ENCODE results near the gene GARIN5B. TPM values are rescaled to one million over a fixed set of nuclear protein-coding genes. Genes with fewer than 3 reads are reported as not detected.

GARIN5B gene
- total RNA-seq, 2 experiments from 2014 or later: not detected

GRCh38 chr19:55400281-55401087, 37.4 kb upstream of the GARIN5B start:
- Mint-ChIP-seq H3K4me3 (no peak overlapping the region), H3K27ac (peak overlapping the region; percentile 54)

DNA sequence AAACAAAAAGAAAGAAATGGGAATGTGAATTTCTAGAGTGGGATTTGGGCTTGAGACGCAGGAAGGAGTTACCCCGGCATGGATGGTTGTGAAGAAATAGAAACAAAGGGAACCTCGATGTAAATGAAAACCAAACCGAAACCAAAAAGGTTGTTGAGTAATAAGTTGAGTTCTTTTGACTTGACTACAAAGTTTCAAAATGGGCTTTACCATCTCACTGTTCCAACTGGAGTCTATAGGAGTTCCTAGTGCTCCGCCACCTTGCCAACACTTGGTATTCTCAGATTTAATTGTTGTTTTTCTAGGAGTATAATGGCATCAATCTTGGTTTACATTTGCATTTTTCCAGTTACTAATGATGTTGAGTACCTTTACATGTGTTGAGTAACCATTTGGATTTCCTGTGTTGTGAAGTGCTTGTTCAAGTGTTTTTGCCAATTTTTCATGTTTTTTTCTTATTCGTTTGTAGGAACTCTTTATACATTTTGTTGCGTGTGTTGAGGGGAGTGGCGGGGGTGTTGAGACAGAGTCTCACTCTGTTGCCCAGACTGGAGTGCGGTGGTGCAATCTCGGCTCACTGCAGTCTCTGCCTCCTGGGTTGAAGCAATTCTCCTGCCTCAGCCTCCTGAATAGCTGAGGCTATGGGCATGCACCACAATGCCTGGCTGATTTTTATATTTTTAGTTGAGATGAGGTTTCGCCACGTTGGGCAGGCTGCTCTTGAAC, 35.3 kb upstream of the GARIN5B start:
- Mint-ChIP-seq H3K9me3 (no peaks in the 10 kb centered on the region), H3K36me3 (peaks cover 17% of the 10 kb centered on the region), H3K27ac (peak overlapping the region; percentile 37), H3K27me3 (no peaks in the 10 kb centered on the region), H3K4me1 (peaks cover 14% of the 10 kb centered on the region), H3K4me3 (no peak overlapping the region)
- ATAC-seq (ENCODE audit: low read depth): no peak
- POLR2A ChIA-PET: interaction anchor here (1.0 to 12.9 kb wide), 5 partner anchors 7 to 59 kb away, joined by 4 to 211 read pairs (median 9); partner anchors contain the start of genes KMT5C, RPL28, TMEM238 and UBE2S
- DNase-seq: no peak

More at GRCh38 chr19:55400281-55401087, 37.4 kb upstream of the GARIN5B start:
- H3K4me1 Mint-ChIP-seq: peaks cover 23% of the 10 kb centered on the region
- H3K36me3 Mint-ChIP-seq: peaks cover 26% of the 10 kb centered on the region
- DNase-seq (no peak), ATAC-seq (ENCODE audit: low read depth) (no peak)
- H3K9me3 Mint-ChIP-seq: no peaks in the 10 kb centered on the region
- no peaks in the 10 kb centered on the region for H3K27me3 Mint-ChIP-seq
- POLR2A ChIA-PET: interaction anchor here (1.5 to 12.9 kb wide), 3 partner anchors 8 to 17 kb away, joined by 9 to 211 read pairs (median 10); partner anchors contain the start of genes RPL28 and TMEM238

DNA sequence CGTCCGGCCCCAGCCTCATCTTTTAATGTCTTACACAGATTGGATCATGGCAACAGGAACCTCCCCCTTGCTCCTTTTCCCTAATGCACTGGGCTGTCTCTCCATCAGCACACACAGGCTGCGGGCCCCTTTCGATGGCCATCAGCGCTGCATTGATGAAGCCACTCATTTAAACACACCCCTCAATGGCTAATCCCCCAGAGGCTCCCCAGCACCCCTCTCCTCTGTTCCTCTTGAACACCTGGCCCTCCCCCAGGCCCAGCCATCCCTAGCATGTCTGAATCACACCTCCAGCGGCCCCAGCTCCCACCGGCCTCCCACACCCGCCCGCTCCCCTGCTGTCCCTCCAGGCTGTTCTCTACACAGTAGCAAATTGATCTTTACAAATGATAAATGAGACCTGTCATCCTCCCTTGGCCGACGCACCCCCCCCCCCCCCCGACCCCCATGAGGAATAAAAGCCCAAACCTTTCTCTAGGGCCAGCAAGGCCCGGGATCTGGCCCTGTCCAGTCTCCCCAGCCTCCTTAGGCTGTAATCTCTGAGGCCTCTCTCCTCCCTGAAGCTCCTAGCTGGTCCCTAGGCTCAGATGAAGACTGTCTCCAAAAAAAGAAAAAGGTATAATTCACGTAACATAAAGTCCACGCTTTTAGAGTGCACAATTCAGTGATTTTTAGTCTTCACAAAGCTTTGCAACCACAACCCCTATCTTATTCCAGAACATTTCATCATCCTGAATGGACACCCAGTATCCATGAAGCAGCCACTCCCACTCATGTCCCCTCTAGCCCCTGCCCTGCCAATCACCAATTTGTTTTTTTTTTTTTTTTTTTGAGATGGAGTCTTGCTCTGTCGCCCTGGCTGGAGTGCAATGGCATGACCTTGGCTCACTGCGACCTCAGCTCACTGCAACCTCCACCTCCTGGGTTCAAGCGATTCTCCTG, 30.0 kb upstream of the GARIN5B start:
- POLR2A ChIA-PET: interaction anchor here (0.5 to 11.0 kb wide), 4 partner anchors 9 to 111 kb away, joined by 3 to 211 read pairs (median 4); partner anchors contain the start of genes TMEM238 and UBE2S
- Mint-ChIP-seq H3K4me1 (peaks cover 16% of the 10 kb centered on the region), H3K4me3 (no peak overlapping the region), H3K27me3 (no peaks in the 10 kb centered on the region), H3K27ac (no peak overlapping the region), H3K9me3 (no peaks in the 10 kb centered on the region), H3K36me3 (peaks cover 10% of the 10 kb centered on the region)
- DNase-seq (no peak), ATAC-seq (ENCODE audit: low read depth) (no peak)

DNA sequence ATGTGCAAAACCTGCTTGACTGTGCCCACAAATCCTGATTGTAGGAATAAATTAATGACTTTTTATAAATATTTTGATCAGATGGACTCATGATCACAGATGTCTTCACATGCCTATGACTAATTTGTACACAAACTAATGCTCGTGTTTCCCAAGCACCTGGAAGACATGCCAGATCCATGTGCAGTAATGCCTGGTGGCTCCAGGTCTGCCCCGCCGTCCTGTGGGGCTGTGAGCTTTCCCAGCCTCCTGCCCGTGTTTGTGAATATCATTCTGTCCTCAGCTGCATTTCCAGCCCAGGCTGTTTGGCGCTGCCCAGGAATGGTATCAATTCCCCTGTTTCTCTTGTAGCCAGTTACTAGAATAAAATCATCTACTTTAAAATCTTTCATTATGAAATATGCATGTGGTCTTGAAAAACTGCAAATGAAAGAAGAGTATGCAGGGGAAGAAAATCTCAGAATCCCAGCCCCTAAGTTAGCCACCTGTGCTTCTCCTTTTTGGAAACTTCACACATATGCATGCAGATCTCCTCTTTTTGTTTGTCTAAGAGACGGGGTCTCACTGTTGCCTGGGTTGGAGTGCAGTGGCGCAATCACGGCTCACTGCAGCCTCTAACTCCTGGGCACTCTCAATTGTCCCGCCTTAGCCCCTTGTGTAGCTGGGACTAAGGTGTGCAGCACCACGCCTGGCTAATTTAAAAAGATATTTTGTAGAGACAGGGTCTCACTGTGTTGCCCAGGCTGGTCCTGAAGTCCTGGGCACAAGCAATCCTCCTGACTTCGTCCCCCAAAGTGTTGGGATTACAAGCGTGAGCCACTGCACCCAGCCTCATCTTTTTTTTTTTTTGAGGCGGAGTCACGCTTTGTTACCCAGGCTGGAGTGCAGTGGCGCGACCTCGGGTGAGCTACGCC, 28.9 kb upstream of the GARIN5B start:
- H3K36me3 Mint-ChIP-seq: peaks cover 21% of the 10 kb centered on the region
- peak overlapping the region; percentile 22 for H3K27ac Mint-ChIP-seq

GRCh38 chr19:55391191-55391670, 28.2 kb upstream of the GARIN5B start:
- Mint-ChIP-seq H3K27me3 (no peaks in the 10 kb centered on the region), H3K27ac (no peak overlapping the region), H3K9me3 (no peaks in the 10 kb centered on the region), H3K36me3 (peaks cover 28% of the 10 kb centered on the region), H3K4me3 (no peak overlapping the region), H3K4me1 (peaks cover 28% of the 10 kb centered on the region)
- ATAC-seq (ENCODE audit: low read depth) (no peak), DNase-seq (no peak)
- POLR2A ChIA-PET: interaction anchor here (0.6 to 11.0 kb wide), 3 partner anchors 12 to 454 kb away, joined by 3 to 211 read pairs (median 6); partner anchors contain the start of genes UBE2S and ZNF628

More for the DNA sequence above, 28.9 kb upstream of the GARIN5B start:
- Mint-ChIP-seq H3K27me3 (no peaks in the 10 kb centered on the region), H3K9me3 (no peaks in the 10 kb centered on the region), H3K4me3 (no peak overlapping the region), H3K4me1 (peaks cover 24% of the 10 kb centered on the region)
- DNase-seq (no peak), ATAC-seq (ENCODE audit: low read depth) (no peak)
- POLR2A ChIA-PET: interaction anchor here (0.7 to 11.0 kb wide), 2 partner anchors 12 to 112 kb away, joined by 4 to 211 read pairs; partner anchors contain the start of gene UBE2S

DNA sequence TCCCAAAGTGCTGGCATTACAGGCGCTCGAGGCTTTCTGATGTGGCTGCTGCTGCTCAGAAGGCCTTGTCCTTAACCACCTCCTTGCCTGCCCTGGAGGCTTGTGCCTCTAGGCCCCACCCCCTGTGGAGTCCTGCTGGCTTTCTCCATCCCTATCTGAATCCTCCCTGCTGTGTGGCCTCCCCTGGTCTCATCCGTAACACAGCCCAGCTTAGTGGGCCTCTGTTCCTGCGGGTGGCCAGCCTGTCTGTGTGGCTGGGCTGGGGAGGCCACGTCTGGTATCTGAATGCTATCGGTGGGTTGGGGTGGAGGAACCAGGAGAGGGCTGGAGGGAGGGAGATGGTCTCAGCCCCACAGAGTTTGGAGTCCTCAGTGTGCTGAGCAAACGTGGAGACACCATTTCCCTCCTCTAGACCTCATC, 27.4 kb upstream of the GARIN5B start:
- Mint-ChIP-seq H3K9me3 (no peaks in the 10 kb centered on the region), H3K27ac (no peak overlapping the region), H3K4me3 (no peak overlapping the region), H3K4me1 (peaks cover 28% of the 10 kb centered on the region), H3K27me3 (no peaks in the 10 kb centered on the region), H3K36me3 (peaks cover 34% of the 10 kb centered on the region)
- no peak for ATAC-seq (ENCODE audit: low read depth)
- DNase-seq: no peak
- POLR2A ChIA-PET: interaction anchor here (0.6 to 11.0 kb wide), 4 partner anchors 13 to 453 kb away, joined by 3 to 211 read pairs (median 12); partner anchors contain the start of genes UBE2S and ZNF628

DNA sequence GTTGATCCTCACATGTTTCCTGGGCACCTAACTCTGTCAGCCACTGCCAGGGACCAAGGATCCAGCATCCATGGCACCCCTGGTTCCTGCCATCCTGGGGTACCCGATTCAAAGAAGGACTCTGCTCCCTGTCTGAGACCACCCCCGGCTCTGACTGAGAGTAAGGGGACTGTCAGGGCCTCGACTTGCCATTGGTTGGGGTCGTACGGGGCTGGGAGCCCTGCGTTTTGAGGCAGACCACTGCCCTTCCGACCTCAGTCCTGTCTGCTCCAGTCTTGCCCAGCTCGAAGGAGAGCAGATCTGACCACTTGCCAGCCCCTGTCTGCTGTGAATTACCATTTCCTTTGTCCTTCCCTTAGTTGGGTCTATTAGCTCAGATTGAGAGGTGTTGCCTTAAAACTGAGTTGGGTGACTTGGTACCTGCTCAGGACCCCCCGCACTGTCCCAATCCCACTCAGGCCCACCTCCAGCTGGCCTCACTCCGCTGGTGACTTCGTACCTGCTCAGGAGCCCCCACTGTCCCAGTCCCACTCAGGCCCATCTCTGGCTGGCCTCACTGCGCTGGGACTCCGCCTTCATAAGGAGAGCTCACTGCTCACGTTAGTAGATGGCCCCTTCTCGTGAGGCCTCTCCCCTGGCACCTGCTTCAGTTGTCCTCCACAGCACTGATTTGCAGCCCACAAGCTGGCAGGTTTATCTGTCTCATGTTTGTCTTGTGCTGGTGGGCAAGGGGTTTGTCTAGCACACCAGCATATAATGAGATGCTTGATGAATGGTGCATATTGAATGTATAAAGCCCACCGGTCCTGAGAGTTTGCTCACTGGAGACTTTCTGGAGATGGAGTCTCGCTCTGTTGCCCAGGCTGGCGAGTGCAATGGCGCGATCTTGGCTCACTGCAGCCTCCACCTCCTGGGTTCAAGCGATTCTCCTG, 26.6 kb upstream of the GARIN5B start:
- POLR2A ChIA-PET: interaction anchor here (0.8 to 11.0 kb wide), 3 partner anchors 14 to 1200 kb away, joined by 3 to 211 read pairs (median 19); partner anchors contain the start of genes MBOAT7 and UBE2S
- Mint-ChIP-seq H3K4me1 (peaks cover 31% of the 10 kb centered on the region), H3K9me3 (no peaks in the 10 kb centered on the region), H3K36me3 (peaks cover 34% of the 10 kb centered on the region), H3K4me3 (peak overlapping the region; percentile 40), H3K27ac (peak overlapping the region; percentile 54), H3K27me3 (no peaks in the 10 kb centered on the region)
- no peak for ATAC-seq (ENCODE audit: low read depth)
- no peak for DNase-seq

DNA sequence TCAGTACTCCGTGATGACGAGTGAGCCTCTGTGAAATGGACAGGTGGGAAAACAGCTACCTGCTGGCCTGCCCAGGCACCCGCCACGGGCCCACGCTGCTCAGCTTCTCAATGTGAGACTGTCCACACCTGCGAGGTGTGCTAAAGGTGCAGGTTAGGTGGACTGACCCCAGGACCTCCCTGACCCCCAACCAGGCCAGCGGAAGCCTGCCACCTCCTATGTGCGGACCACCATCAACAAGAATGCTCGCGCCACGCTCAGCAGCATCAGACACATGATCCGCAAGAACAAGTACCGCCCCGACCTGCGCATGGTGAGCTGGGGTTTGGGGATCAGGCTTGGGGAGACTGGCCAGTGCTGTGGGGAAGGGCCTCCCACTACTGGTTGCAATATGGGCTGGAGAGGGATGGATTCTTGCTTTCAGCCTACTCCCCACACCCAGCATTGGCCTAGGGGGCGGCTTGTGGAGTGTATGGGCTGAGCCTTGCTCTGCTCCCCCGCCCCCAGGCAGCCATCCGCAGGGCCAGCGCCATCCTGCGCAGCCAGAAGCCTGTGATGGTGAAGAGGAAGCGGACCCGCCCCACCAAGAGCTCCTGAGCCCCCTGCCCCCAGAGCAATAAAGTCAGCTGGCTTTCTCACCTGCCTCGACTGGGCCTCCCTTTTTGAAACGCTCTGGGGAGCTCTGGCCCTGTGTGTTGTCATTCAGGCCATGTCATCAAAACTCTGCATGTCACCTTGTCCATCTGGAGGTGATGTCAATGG, 24.9 kb upstream of the GARIN5B start:
- peak overlapping the region; percentile 100 for H3K4me3 Mint-ChIP-seq
- DNase-seq: no peak
- H3K27me3 Mint-ChIP-seq: no peaks in the 10 kb centered on the region
- H3K4me1 Mint-ChIP-seq: peaks cover 39% of the 10 kb centered on the region
- no peak for ATAC-seq (ENCODE audit: low read depth)
- H3K9me3 Mint-ChIP-seq: no peaks in the 10 kb centered on the region
- H3K27ac Mint-ChIP-seq: peak overlapping the region; percentile 54
- POLR2A ChIA-PET: interaction anchor here (1.2 to 11.0 kb wide), 3 partner anchors 16 to 133 kb away, joined by 3 to 211 read pairs (median 19); partner anchors contain the start of gene UBE2S
- H3K36me3 Mint-ChIP-seq: peaks cover 36% of the 10 kb centered on the region

GRCh38 chr19:55386493-55386971, 23.5 kb upstream of the GARIN5B start:
- Mint-ChIP-seq H3K4me3 (peak overlapping the region; percentile 100), H3K27ac (peak overlapping the region; percentile 99), H3K9me3 (peaks cover under 1% of the 10 kb centered on the region), H3K27me3 (no peaks in the 10 kb centered on the region), H3K36me3 (peaks cover 46% of the 10 kb centered on the region), H3K4me1 (peaks cover 51% of the 10 kb centered on the region)
- POLR2A ChIA-PET: interaction anchor here (0.6 to 11.0 kb wide), 7 partner anchors 17 to 414 kb away, joined by 3 to 211 read pairs (median 4); partner anchors contain the start of genes KMT5C and UBE2S
- DNase-seq (no peak), ATAC-seq (ENCODE audit: low read depth) (no peak)
